Ishikawa (cell line): ENCODE measurements around the gene SETD6.

Experiments used
- CEBPB ChIP-seq: IDR thresholded peaks from 2 replicates; pipeline ENCODE4 v1.6.1; 2012
- CREB1 ChIP-seq: IDR thresholded peaks from 2 replicates; pipeline ENCODE4 v1.6.1; 2012; ENCODE audit warnings: low read depth
- EP300 ChIP-seq: IDR thresholded peaks from 2 replicates; pipeline ENCODE4 v1.6.1; 2012; ENCODE audit warnings: borderline replicate concordance
- MAX ChIP-seq: IDR thresholded peaks from 2 replicates; pipeline ENCODE4 v1.6.1; 2012
- NFIC ChIP-seq: IDR thresholded peaks from 2 replicates; pipeline ENCODE4 v1.6.1; 2012
- RAD21 ChIP-seq: IDR thresholded peaks from 2 replicates; pipeline ENCODE4 v1.6.1; 2012; ENCODE audit warnings: low read depth
- REST ChIP-seq: IDR thresholded peaks from 2 replicates; pipeline ENCODE4 v1.6.1; 2012; ENCODE audit warnings: low read depth, mild to moderate bottlenecking
- TAF1 ChIP-seq: IDR thresholded peaks from 2 replicates; pipeline ENCODE4 v1.6.1; 2012; ENCODE audit warnings: low read depth, mild to moderate bottlenecking
- TCF12 ChIP-seq: IDR thresholded peaks from 2 replicates; pipeline ENCODE4 v1.6.1; 2012; ENCODE audit warnings: low read depth
- USF1 ChIP-seq: IDR thresholded peaks from 2 replicates; pipeline ENCODE4 v1.6.1; 2012
- YY1 ChIP-seq: IDR thresholded peaks from 2 replicates; pipeline ENCODE4 v1.6.1; 2012; ENCODE audit warnings: low read depth

GRCh38 chr16:58563775-58564174 lies 48.5 kb downstream of the SETD6 start:
- TF ChIP-seq RAD21 (no peak), TCF12 (no peak), CREB1 (no peak), TAF1 (no peak), REST (no peak), EP300 (no peak), CEBPB (no peak), MAX (no peak), USF1 (no peak), YY1 (no peak), NFIC (no peak)
